Measurements from ENCODE around the gene TMEM164. TPM values are rescaled to one million over a fixed set of nuclear protein-coding genes. Genes with fewer than 3 reads are reported as not detected.

TMEM164 gene
- total and polyA plus RNA-seq, 2 experiments from 2014 or later, result 3.4 to 17.2 TPM

- no peak overlapping the region for H3K27ac Mint-ChIP-seq
- ATAC-seq (no peak), DNase-seq (ENCODE audit: low spot score) (no peak)
- Histone ChIP-seq H3K4me2 (no peak overlapping the region), H3K36me3 (ENCODE audit: insufficient read depth) (no peaks in the 10 kb centered on the region), H3F3A (replicated peaks; ENCODE audit: low read depth) (no peaks in the 10 kb centered on the region), H3K27me3 (ENCODE audit: insufficient read depth) (no peaks in the 10 kb centered on the region), H2AFZ (no peak overlapping the region), H3K27ac (ENCODE audit: low read depth) (no peak overlapping the region), H3K4me1 (ENCODE audit: insufficient read depth) (no peaks in the 10 kb centered on the region), H3K79me2 (replicated peaks; ENCODE audit: insufficient read depth) (no peaks in the 10 kb centered on the region), H4K20me1 (replicated peaks; ENCODE audit: insufficient read depth) (no peaks in the 10 kb centered on the region), H3K4me3 (no peak overlapping the region), H3K9me2 (ENCODE audit: insufficient read depth) (no peaks in the 10 kb centered on the region)
- no peak overlapping the region for H3K4me3 Mint-ChIP-seq
- TF ChIP-seq EZH2 (IDR thresholded peaks at IDR 0.05; ENCODE audit: low read depth, unreplicated experiment), result no peak
- TF ChIP-seq CREB1 (CRISPR knock-in tag; IDR thresholded peaks at IDR 0.05; ENCODE audit: low read depth), result no peak
- TF ChIP-seq JUNB (IDR thresholded peaks at IDR 0.05; ENCODE audit: unreplicated experiment), result no peak
- no peak for TF ChIP-seq EZH2phosphoT487 (IDR thresholded peaks at IDR 0.05; ENCODE audit: unreplicated experiment)
- TF ChIP-seq ZNF114 (CRISPR knock-in tag; IDR thresholded peaks at IDR 0.05), result no peak
- TF ChIP-seq POLR2AphosphoS5 (IDR thresholded peaks at IDR 0.05; ENCODE audit: low read depth), result no peak
- TF ChIP-seq, protein P1, sequence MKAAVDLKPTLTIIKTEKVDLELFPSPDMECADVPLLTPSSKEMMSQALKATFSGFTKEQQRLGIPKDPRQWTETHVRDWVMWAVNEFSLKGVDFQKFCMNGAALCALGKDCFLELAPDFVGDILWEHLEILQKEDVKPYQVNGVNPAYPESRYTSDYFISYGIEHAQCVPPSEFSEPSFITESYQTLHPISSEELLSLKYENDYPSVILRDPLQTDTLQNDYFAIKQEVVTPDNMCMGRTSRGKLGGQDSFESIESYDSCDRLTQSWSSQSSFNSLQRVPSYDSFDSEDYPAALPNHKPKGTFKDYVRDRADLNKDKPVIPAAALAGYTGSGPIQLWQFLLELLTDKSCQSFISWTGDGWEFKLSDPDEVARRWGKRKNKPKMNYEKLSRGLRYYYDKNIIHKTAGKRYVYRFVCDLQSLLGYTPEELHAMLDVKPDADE (IDR thresholded peaks at IDR 0.05), result no peak
- TF ChIP-seq, protein P2, sequence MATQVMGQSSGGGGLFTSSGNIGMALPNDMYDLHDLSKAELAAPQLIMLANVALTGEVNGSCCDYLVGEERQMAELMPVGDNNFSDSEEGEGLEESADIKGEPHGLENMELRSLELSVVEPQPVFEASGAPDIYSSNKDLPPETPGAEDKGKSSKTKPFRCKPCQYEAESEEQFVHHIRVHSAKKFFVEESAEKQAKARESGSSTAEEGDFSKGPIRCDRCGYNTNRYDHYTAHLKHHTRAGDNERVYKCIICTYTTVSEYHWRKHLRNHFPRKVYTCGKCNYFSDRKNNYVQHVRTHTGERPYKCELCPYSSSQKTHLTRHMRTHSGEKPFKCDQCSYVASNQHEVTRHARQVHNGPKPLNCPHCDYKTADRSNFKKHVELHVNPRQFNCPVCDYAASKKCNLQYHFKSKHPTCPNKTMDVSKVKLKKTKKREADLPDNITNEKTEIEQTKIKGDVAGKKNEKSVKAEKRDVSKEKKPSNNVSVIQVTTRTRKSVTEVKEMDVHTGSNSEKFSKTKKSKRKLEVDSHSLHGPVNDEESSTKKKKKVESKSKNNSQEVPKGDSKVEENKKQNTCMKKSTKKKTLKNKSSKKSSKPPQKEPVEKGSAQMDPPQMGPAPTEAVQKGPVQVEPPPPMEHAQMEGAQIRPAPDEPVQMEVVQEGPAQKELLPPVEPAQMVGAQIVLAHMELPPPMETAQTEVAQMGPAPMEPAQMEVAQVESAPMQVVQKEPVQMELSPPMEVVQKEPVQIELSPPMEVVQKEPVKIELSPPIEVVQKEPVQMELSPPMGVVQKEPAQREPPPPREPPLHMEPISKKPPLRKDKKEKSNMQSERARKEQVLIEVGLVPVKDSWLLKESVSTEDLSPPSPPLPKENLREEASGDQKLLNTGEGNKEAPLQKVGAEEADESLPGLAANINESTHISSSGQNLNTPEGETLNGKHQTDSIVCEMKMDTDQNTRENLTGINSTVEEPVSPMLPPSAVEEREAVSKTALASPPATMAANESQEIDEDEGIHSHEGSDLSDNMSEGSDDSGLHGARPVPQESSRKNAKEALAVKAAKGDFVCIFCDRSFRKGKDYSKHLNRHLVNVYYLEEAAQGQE (IDR thresholded peaks at IDR 0.05; ENCODE audit: unreplicated experiment), result no peak
- no peak for TF ChIP-seq STAT1 (IDR thresholded peaks at IDR 0.05; ENCODE audit: unreplicated experiment)
- no peak for TF ChIP-seq NANOG (IDR thresholded peaks at IDR 0.05; ENCODE audit: borderline replicate concordance)
- H3K4me1 Mint-ChIP-seq, result no peaks in the 10 kb centered on the region
- no peaks in the 10 kb centered on the region for H3K9me3 Mint-ChIP-seq
- 0 out of 3 replicates have a peak, but pooled peaks cover 6% of the 10 kb centered on the region for H3K36me3 Mint-ChIP-seq (ENCODE audit: low read depth)
- no peaks in the 10 kb centered on the region for H3K27me3 Mint-ChIP-seq (ENCODE audit: insufficient read depth, low read depth, poor library complexity)
Observed at GRCh38 chrX:110135618-110136017, 132.7 kb downstream of the TMEM164 start.

DNA sequence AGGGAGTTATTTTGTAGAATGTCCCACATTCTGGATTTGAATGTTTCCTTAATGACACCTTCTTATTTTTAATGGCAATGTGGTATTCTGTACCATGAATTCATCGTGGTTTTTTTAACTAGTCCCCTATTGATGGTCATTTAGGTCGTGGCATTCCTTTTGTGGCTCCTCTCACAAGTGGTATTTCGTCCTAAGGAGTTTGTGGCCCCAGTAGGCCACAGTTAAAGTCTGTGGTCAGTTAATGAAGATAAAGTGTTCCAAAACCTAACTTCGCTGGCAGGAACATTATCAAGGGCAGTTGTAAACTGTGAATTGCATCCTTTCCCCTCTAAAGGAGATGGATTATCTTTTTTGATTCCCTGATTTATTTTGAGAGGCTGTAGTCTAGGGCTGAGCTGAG, 133.2 kb downstream of the TMEM164 start:
- Histone ChIP-seq H3K27me3 (ENCODE audit: insufficient read depth) (no peaks in the 10 kb centered on the region), H3K27ac (ENCODE audit: low read depth) (no peak overlapping the region), H3K9me2 (ENCODE audit: insufficient read depth) (no peaks in the 10 kb centered on the region), H4K20me1 (replicated peaks; ENCODE audit: insufficient read depth) (no peaks in the 10 kb centered on the region), H3F3A (replicated peaks; ENCODE audit: low read depth) (no peaks in the 10 kb centered on the region), H3K4me3 (no peak overlapping the region), H2AFZ (no peak overlapping the region), H3K4me1 (ENCODE audit: insufficient read depth) (no peaks in the 10 kb centered on the region), H3K79me2 (replicated peaks; ENCODE audit: insufficient read depth) (no peaks in the 10 kb centered on the region), H3K4me2 (no peak overlapping the region), H3K36me3 (ENCODE audit: insufficient read depth) (no peaks in the 10 kb centered on the region)
- Mint-ChIP-seq H3K27ac (no peak overlapping the region), H3K36me3 (ENCODE audit: low read depth) (0 out of 3 replicates have a peak, but pooled peaks cover 6% of the 10 kb centered on the region), H3K9me3 (no peaks in the 10 kb centered on the region), H3K4me1 (no peaks in the 10 kb centered on the region), H3K4me3 (no peak overlapping the region), H3K27me3 (ENCODE audit: insufficient read depth, low read depth, poor library complexity) (no peaks in the 10 kb centered on the region)
- ATAC-seq, result no peak
- DNase-seq (ENCODE audit: low spot score), result no peak
- TF ChIP-seq STAT1 (IDR thresholded peaks at IDR 0.05; ENCODE audit: unreplicated experiment), result no peak
- TF ChIP-seq, protein P3, sequence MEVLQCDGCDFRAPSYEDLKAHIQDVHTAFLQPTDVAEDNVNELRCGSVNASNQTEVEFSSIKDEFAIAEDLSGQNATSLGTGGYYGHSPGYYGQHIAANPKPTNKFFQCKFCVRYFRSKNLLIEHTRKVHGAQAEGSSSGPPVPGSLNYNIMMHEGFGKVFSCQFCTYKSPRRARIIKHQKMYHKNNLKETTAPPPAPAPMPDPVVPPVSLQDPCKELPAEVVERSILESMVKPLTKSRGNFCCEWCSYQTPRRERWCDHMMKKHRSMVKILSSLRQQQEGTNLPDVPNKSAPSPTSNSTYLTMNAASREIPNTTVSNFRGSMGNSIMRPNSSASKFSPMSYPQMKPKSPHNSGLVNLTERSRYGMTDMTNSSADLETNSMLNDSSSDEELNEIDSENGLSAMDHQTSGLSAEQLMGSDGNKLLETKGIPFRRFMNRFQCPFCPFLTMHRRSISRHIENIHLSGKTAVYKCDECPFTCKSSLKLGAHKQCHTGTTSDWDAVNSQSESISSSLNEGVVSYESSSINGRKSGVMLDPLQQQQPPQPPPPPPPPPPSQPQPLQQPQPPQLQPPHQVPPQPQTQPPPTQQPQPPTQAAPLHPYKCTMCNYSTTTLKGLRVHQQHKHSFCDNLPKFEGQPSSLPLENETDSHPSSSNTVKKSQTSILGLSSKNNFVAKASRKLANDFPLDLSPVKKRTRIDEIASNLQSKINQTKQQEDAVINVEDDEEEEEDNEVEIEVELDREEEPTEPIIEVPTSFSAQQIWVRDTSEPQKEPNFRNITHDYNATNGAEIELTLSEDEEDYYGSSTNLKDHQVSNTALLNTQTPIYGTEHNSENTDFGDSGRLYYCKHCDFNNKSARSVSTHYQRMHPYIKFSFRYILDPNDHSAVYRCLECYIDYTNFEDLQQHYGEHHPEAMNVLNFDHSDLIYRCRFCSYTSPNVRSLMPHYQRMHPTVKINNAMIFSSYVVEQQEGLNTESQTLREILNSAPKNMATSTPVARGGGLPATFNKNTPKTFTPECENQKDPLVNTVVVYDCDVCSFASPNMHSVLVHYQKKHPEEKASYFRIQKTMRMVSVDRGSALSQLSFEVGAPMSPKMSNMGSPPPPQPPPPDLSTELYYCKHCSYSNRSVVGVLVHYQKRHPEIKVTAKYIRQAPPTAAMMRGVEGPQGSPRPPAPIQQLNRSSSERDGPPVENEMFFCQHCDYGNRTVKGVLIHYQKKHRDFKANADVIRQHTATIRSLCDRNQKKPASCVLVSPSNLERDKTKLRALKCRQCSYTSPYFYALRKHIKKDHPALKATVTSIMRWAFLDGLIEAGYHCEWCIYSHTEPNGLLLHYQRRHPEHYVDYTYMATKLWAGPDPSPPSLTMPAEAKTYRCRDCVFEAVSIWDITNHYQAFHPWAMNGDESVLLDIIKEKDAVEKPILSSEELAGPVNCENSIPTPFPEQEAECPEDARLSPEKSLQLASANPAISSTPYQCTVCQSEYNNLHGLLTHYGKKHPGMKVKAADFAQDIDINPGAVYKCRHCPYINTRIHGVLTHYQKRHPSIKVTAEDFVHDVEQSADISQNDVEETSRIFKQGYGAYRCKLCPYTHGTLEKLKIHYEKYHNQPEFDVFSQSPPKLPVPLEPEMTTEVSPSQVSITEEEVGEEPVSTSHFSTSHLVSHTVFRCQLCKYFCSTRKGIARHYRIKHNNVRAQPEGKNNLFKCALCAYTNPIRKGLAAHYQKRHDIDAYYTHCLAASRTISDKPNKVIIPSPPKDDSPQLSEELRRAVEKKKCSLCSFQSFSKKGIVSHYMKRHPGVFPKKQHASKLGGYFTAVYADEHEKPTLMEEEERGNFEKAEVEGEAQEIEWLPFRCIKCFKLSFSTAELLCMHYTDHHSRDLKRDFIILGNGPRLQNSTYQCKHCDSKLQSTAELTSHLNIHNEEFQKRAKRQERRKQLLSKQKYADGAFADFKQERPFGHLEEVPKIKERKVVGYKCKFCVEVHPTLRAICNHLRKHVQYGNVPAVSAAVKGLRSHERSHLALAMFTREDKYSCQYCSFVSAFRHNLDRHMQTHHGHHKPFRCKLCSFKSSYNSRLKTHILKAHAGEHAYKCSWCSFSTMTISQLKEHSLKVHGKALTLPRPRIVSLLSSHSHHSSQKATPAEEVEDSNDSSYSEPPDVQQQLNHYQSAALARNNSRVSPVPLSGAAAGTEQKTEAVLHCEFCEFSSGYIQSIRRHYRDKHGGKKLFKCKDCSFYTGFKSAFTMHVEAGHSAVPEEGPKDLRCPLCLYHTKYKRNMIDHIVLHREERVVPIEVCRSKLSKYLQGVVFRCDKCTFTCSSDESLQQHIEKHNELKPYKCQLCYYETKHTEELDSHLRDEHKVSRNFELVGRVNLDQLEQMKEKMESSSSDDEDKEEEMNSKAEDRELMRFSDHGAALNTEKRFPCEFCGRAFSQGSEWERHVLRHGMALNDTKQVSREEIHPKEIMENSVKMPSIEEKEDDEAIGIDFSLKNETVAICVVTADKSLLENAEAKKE (CRISPR knock-in tag; IDR thresholded peaks at IDR 0.05), result no peak
